AG10803 (cell line): ENCODE data around the gene TMCC1.
"Not testable (repeated sequence)": the region's sequence is repeated elsewhere in the genome, so short reads cannot be mapped to it uniquely, and the experiment has no call there.

ENCODE experiments used
- DNase-seq: peaks from one replicate; pipeline ENCODE4 v3.0.0; 2010; ENCODE audit warnings: low read depth
- H3K4me3 ChIP-seq: 2 replicates; pipeline ENCODE4 v1.5.1; 2011; ENCODE audit warnings: mild to moderate bottlenecking, low read length, control low read depth
- TF ChIP-seq, protein P1 (sequence below): conservative IDR thresholded peaks from 2 replicates; pipeline ENCODE4 v1.5.1; 2011; ENCODE audit warnings: mild to moderate bottlenecking, low read length, control low read depth, inconsistent platforms

Gene TMCC1

DNA sequence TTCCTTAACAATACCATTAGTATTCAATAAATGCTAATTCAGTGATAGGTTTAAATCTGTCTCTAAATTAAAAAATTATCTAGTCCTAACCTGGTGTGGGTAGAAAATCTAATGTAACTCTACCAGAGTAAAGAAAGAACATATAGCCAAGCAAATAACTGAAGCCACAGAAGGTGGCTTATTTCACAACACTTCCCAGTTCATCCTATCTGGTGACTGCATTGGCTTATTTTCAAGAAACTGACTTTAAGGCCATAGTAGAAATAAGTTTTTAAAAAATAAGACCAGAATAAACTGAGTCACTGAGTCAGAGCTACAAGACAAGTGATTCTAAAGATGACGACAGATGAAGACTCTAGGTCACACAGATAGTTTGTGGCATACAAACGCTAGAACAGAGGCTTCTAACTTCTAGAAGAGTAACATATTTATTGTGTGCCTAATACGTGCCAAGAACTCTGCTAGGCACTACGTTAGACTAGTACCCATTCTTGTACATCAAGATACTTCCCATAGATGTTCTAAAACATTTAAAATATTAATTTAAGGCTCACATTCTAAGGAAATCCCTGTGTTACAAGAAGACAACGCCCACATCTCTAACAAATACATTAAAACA lies 25.9 kb downstream of the TMCC1 start:
- no peak for DNase-seq
- no peak overlapping the region for H3K4me3 ChIP-seq
- TF ChIP-seq, protein P1, sequence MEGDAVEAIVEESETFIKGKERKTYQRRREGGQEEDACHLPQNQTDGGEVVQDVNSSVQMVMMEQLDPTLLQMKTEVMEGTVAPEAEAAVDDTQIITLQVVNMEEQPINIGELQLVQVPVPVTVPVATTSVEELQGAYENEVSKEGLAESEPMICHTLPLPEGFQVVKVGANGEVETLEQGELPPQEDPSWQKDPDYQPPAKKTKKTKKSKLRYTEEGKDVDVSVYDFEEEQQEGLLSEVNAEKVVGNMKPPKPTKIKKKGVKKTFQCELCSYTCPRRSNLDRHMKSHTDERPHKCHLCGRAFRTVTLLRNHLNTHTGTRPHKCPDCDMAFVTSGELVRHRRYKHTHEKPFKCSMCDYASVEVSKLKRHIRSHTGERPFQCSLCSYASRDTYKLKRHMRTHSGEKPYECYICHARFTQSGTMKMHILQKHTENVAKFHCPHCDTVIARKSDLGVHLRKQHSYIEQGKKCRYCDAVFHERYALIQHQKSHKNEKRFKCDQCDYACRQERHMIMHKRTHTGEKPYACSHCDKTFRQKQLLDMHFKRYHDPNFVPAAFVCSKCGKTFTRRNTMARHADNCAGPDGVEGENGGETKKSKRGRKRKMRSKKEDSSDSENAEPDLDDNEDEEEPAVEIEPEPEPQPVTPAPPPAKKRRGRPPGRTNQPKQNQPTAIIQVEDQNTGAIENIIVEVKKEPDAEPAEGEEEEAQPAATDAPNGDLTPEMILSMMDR: no peak

DNA sequence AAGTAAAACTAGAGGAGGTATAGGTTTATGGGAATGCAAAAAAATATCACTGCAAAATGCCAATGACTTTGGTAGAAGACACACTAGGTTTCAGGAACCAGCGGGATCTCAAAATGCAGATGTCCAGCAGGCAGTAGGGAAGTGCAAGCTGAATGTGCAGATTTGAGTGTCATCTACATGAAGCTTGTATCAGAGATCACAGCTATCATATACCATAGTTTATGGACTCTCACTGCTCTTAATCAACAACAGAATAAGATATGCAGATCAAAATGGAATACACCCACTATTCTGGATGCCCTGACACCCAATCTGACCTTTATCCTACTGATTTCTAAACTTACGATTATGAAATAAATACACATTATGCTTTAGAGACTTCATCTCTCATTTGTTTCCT lies 27.7 kb downstream of the TMCC1 start:
- no peak for DNase-seq
- TF ChIP-seq, protein P1: no peak
- no peak overlapping the region for H3K4me3 ChIP-seq

DNA sequence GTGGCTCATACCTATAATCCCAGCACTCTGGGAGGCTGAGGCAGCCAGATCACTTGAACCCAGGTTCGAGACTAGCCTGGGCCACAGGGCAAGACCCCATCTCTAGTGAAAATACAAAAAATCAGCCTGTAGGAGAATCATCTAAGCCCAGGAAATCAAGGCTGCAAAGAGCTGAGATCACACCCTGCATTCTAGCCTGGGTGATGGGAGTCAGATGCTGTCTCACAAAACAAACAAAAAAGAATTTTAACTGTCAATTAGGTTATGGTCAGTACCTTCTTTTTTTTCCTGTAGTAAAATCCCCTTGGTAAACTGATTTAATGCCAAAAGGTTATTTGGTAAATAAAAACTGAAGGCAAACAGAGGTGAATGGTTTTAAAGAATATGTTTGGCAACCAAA lies 29.0 kb downstream of the TMCC1 start:
- no peak for DNase-seq
- no peak overlapping the region for H3K4me3 ChIP-seq
- TF ChIP-seq, protein P1: no peak

DNA sequence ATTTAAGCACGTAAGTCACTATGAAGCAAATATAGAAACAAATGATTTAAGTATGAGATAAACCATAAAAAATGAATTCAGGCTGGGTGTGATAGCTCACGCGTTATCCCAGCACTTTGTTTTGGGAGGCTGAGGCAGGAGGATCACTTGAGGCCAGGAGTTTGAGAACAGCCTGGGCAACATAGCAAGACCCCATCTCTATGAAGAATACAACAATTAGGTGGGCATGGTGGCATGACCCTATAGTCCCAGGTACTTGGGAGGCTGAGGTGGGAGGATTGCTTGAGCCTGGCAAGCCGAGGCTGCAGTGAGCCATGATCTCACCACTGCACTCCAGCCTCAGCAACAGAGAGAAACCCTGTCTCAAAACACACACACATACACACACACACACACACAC lies 34.2 kb downstream of the TMCC1 start:
- TF ChIP-seq, protein P1: no peak
- no peak overlapping the region for H3K4me3 ChIP-seq
- no peak for DNase-seq

DNA sequence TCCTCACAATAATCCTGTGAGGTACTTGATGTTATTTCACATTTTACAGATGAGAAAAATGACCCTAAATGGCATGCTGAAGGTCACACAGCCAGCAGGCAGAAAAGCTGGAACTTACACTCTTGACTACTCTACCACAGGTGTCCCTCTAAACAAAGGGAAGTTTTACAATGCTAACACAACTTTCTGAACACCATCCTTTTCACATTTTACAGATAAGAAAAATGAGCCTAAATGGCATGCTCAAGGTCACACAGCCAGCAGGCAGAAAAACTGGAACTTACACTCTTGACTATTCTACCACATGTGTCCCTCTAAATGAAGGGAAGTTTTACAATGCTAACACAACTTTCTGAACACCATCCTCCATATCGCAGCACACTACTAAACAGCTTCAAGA lies 35.6 kb downstream of the TMCC1 start:
- no peak overlapping the region for H3K4me3 ChIP-seq
- TF ChIP-seq, protein P1: no peak
- DNase-seq: no peak

DNA sequence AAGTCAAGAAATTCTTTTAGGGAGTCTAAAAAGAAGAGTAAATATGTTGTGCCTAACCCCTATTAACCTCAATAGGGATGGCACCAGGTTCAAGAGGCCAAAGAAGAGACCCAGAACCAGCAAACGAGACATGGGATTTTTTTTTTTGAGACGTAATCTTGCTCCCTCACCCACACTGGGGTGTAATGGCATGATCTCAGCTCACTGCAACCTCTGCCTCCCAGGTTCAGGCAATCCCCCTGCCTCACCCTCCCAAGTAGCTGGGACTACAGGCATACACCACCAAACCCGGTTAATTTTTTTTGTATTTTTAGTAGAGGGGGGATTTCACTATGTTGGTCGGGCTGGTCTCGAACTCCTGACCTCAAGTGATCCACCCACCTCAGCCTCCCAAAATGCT lies 36.7 kb downstream of the TMCC1 start:
- DNase-seq, H3K4me3 ChIP-seq: not testable (repeated sequence)

DNA sequence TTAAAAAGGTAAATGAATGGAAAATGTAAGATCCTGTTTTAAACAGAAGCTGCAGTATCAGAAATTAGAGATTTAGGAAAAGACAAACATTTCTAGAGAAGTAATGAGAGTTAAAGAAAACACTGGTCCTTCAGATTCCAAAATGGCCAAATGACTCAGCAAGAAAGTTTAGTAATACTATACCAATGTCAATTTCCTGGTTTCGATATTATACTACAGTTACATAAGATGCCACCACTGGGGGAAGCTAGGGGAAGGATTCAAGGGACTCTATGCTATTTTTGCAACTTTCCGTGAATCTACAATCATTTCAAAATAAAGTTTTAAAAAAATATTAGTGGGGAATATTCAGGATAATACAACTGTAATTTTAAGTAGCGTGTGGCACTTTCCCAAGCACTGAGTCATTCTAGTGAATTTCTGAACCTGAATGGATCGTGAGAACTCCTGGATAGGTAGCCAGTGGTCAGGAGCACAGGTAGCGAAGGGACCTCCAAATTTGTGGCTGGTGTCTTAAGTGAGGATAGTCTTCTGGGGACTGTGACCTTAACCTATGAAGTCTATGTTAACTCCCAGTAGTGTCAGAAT lies 37.6 kb downstream of the TMCC1 start:
- no peak overlapping the region for H3K4me3 ChIP-seq
- TF ChIP-seq, protein P1: no peak
- DNase-seq: peak; percentile 62
